Amygdala (tissue), 56 donors: ENCODE results near the gene HAUS7.

ENCODE experiments used
- DNase-seq, 56 donors: peaks; one replicate each; lab custom pipeline; 2025; lab: John Stamatoyannopoulos, UW

Gene HAUS7

DNA sequence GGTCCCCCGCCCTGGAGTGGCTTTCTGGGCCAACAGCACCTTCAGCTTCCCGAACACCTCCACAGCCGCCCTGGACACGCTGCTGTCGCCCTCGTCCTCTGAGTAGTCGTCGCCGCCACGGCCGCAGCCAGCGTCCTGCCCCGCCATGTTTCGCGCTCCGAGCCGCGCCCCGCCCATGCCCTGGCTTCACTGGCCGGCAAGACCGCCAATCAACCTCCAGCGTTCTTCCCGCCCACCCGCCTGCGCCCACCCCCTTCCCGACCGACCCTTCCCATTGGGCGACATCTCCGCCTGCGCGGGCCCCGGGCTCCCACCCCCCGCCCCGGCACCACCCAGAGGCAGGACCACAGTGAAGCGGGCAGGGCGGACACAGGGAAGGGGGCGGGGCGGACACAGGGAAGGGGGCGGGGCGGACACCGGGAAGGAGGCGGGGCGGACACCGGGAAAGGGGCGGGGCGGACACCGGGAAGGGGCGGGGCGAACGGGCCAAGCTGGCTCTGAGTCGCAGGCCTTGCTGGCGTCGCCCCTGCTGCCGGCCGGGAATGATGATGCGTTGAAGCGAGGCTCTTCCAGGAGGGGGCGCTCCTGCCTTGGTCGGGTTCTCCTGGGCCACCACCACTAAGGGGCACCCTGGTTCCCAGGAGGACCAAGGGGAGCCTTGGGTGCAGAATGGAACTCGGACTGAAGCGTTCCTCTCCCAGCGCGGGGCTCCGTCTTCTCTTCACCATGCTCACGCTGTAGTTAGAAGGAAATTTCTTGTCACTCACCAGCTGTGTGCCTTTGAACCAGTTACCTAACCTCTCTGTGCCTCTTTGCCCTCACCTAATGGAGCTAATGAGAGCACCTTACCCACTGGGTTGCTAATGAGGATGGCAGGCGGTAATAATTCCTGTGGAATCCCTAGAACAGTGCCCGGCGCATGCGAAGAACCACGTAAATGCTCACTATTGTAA, at the start of gene HAUS7:
HAUS7 (minus strand) TSS at position 166 of the 953 bp plus-strand sequence; CDS start at position 147, 19 bp downstream.
- peak; percentile 10 to 96 (median 86) for DNase-seq

DNA sequence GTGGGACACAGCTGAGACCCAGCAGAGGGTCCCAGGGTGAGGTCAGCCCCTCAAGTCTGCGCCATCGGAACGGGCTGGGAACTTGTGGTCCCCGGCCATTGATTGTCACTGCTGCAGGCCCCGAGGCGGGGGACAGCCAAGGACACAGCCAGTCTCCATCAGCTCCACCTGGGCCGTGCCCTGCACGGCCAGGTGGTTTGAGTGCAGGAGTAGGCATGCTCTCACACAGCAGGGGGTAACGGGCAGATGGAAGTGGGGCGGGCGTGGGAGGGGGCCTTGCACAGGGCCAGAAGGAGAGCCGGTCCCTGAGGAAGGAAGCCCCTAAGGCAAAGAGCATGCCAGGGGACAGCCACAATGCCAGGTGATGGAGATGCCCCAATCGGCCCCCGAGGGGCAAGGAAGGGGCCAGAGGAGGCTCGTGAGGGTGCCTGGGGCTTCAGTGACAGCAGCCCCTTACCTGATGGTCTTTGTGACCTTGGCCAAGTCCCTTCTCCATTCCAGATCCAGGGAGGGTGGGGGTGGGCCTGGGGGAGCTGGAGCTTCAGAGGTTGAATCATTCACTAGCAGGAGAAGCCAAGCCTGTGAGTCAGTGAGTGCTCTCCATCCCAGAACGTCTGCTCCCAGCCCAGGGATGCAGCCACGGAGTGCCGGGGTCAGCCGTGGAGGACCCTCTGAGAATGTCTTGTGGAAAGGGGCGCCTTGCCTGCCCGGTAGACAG, 49.4 kb upstream of the HAUS7 start:
- no peak for DNase-seq

DNA sequence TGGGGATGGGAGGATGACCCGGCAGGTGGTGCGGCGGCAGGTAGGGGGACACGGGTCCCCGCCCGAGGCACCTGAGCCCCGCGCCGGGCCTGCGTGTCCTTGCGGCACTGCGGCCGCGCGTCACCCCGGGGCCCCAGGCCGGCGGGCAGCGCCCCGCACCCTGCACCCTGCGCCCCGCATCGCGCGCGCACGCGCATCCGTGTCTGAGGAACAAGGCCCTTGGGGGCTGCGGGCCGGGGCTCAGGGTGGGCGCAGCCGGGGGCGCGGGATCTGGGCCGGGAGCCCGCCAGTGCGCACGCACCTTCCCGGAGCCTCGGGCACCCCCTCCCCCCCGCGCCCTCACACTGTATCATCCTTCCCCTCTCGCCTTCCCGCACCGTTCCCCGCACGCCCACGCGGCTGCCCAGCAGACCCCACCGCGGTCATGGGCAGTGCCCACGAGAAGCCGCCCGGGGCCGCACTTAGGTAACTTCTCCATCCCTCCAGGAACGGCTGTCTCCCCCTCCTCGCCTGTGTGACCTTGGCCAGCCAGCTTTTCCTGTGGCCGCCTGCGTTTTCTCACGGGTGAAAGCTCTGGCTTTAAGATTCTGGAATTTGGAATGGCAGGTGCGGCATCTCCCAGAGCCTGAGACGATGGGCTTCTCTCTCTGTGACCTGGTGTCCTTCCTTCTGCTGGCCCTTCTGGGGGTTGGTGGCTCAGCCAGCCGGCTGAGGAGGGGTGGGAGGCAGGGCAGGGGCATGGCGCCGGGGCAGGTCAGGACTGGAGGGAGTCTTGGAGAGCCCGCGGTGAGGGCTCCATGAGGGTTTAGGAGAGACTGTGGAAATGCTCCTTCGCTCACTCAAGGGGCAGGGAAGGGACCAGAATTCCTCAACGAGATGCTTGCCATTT, 47.8 kb upstream of the HAUS7 start:
- no peak for DNase-seq

DNA sequence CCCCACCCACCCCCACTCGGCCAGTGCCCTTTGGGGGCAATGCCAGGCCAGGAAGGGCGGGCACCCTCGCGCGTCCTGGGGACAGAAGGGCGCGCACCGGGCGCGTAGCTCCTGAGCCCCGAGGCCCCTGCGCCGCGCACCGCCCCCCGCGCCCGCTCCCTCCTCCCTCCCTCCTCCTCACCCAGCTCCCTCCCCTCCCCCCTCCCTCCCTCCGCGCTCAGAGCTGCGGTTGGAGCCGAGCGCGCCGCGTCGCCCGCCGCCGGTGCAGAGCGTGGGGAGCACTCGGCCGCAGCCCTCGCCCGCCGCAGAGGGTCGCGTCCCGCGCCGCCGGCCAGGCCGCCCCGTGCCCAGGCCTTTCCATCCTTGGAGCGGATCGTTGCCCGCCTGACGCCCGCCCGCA, 47.0 kb upstream of the HAUS7 start, which contains the start of gene ATP2B3:
ATP2B3 (plus strand) TSS at position 220 of the 400 bp plus-strand sequence. CDS start 18,606 bp downstream, outside the sequence.
- DNase-seq = no peak

DNA sequence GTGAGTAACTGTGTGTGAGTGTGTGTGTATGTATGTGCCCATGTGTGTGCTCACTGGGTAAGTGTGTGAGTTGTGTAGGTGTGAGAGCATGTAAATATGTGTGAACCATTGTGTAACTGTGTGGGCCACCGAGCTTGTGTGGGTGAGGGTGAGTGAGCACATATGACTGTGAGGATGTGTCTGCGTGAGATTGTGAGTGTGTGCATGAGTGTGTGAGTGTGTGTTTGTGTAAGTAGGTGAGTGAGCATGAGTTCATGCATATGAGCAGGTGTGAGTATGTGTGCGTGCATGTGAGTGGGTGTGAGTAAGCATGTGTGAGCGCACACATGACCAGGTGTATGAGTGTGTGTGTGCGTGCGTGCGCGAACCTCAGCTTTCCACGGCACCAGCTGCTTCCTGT, 45.7 kb upstream of the HAUS7 start:
- no peak for DNase-seq

DNA sequence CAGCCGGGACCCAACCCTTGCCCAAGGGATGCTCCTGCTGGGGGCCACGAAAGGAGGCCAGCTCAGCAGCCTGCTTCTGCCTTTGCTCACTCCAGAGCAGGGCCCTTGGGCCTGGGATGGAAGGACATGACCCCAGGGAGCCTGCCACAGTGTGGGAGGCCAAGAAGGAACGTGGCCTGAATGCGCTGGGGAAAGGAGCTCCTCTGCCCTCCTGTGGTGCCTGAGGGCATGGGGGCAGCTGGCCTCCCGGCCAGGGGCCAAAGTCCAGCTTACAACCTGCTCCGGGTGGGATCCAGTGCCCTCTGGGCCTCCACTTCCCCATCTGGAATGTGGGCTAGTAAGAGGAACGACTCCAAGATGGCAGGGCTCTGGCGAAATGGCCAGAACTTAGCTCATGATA, 45.1 kb upstream of the HAUS7 start:
- no peak for DNase-seq

DNA sequence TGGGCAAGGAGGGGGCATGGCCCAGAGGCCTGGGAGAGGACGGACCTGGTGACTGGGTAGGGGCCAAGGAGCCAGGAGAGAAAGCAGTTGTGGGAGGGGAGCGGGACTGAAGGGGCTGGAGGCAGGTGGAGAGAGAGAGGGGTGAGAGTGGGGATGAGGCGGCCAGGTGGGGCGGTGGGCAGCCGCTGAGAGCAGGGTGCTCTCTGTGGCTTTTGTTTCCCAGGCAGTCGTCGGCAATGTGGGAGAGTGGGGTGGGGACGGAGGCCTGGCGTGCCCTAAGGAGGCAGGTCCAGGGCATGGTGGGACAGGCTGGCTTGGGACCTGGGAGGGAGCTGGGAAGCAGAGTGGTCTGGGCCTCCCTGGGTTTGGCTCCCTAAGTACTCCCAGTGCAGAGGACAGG, 43.9 kb upstream of the HAUS7 start:
- no peak for DNase-seq

DNA sequence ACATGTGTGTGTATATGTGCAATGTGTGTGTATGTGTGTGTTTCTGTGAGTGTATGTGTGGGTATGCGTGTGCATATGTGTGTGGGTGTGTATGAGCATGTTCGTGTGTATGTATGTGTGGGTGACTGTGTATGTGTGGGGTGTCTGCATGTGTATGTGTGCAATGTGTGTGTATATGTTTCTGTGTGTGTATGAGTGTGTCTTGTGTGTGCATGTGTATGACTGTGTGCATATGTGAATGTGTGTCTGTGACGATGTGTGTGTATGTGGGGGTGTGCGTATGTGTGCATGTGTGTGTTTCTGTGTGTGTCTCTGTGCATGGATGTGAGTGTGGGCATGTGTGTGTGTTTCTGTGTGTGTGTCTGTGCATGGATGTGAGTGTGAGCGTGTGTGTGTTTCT, 42.9 kb upstream of the HAUS7 start:
- DNase-seq = no peak

DNA sequence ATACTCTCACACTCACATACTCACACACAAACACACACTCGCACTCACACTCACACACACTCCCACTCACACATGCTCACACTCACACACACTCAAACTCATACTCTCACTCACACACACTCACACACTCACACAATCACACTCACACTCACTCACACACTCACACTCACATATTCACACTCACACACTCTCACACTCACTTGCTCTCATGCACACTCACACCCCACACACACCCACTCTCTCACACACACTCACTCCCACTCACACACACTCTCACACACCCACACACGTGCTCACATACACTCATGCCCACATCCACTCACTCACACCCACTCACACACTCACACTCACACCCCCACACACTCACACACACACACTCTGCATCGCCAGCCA, 42.1 kb upstream of the HAUS7 start:
- DNase-seq = no peak

DNA sequence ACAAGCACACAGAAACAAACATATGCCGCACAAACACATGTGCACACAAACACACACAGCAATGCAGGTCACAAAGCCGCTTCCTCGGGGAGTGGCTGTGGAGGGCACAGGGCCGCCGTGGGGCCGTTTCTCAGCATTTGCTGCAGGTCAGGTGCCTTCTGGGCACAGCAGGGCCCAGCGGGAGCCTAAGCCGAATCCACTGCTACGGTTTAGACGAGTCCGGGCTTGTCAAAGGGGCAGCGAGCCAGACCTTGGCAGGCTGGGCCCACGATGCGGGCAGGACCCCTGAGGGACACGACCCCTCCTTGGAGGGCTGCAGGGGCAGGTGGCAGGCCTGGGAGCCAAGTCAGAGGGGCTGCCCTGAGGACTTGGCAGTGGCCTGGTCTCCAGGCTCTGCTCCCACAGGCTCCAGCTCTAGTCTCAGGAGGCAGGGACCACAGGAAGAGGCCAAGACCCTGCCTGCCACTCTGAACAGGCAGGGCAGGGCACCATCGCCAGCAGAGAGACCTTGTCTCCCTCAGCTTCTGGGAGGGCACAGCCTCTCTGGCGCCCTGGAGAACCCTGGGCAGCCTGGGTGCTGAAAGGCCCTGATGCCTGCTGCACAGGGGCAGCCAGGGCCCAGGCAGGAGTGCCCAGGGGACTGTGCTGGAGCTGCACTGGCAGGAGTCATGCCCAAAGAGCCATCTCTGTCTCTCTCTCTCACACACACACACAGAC, 41.6 kb upstream of the HAUS7 start:
- DNase-seq = no peak

DNA sequence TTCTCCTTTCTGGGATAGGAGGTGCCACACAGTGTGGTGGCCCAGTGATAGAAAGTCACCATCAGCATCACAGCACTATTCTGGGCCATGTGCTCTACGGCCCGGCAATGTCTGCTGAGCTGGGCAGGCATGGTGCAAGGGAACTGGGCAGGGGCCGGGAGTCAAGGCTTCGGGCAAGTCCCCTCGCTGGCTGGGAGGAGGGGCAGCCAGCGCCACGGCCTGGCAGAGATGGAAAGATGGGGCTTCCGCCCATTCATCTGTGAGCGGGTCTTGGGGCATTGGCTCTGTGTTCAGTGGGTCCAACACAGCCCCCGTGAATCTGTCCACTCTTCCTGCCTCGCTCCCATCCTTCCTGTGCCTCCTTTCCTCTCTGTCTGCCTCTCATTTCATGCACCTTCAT, 40.0 kb upstream of the HAUS7 start:
- DNase-seq = no peak

DNA sequence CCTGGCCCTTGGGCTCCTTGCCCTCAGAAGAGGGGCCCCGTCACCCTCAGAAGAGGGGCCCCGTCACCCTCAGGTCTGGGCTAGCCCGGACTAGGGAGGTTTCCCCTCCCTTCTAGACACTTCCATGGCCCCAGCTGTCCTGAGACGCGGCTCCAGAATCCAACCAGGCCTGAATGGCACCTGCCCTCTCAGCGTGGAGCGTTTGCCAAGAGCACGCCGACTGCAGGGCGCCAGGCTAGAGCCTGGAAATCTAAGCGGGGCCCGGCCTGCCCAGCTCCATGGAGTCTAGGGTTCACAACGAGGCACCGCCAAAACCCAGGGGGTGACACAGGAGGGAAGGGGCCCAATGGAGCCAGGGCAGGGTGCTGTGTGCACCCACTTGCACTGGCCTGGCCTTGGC, 39.2 kb upstream of the HAUS7 start:
- no peak for DNase-seq

DNA sequence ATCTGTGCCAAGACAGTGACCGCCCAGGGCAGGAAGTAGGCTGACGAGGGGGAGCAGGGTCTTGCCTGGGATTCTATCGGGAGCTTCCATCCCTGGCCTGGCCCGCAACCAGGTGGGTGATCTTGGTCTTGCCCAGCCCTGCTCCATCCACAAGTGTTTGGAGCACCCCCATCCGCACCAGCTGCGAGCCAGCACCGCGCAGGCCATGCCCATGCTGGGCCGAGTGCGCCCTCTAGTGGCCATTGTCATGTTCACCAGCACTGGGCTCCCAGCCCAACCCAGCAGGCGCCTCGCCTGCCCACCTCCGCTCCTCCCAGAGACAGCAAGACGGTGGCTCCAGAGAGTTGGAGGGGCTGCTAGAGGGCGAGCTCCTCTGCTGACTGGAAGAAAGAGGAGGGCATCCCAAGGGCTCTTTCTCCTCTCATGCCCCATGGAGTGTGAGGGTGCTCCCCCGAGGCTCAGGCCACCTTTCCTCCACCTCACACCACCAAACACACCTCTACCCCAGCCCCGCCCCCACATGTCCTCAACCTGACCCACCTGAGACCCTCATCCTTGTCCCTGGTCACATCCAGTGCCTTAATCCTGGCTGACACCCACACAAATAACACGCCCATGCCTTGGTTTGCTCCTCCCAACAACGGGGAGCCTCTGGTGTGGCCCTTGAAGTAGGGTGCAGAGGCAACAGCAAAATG, 37.3 kb upstream of the HAUS7 start:
- peak in 55 of 56 donors; percentile 2 to 88 (median 55) for DNase-seq

DNA sequence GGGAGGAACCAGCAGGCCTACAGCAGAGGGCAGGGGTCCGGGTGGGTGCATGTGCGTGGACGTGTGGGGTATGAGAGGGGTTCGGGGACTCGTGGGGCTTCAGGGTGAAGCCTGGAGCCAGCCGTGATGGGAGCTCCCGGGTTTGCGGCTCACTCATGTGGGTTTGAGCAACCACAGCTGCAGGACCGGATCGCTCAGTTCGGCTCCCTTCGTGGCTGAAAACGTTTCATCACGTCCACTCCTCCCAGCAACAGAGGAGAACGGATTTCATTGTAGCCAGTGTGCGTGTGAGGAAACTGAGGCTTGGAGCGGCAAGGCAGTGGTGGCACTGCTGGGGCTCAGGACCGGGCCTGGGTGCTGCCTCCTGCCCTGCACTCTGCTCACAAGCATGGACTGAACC, 35.0 kb upstream of the HAUS7 start:
- DNase-seq = no peak

DNA sequence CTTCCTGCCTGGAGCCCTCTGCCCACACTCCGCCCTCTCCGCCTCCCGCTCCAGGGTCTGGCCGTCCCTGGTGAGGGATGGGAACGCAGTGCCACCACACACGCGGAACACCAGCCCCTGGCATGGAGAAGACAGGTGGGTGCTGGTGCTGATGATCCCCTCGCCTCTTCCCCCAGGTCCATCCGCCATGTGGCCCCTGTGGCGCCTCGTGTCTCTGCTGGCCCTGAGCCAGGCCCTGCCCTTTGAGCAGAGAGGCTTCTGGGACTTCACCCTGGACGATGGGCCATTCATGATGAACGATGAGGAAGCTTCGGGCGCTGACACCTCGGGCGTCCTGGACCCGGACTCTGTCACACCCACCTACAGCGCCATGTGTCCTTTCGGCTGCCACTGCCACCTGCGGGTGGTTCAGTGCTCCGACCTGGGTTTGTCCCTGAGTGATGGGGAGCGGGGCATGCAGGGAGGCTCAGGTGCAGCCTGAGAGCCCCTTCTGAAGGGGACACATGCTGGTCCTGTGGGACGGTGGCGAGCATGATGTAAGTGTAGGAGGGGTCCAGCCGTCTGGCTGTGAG, 34.2 kb upstream of the HAUS7 start:
- DNase-seq = no peak

DNA sequence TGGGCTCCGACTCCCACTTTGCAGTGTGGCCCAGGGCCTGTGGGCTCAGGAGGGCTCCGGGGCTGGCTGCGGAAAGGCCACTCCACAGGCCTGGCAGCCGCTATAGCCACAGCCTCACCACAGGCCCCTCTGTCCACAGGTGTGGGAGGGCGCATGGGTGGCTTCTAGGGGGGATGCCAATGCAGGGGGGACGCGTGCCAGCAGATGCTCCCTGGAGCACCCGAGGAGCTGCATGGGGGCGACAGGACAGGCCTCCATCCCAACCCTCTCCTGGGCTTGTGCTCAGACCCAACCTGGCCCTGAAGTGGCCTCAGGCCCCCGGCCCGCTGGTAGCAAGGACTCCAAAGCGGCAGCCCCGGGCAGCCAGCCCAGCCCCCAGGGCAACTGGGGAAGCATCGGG, 32.4 kb upstream of the HAUS7 start:
- DNase-seq = no peak

DNA sequence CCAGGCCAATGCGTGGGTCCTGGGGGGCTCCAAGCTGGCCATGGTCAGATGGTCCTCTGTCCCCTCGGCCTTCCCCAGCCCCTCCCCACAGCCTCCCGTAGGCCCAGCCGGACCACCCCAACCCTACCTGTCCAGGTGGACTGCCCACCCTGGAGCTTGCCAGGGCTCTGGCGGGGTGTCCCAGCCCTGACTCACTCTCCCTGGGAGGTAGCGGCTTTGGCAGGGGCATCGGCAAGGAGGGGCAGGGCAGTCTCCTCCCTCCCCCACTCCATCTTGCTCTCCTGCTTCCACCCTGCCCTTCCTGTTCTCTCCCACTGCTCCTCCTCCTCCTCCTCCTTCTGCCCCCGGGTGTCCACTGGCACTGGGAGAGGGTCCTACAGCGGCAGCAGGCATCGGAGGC, 31.8 kb upstream of the HAUS7 start:
- no peak for DNase-seq

DNA sequence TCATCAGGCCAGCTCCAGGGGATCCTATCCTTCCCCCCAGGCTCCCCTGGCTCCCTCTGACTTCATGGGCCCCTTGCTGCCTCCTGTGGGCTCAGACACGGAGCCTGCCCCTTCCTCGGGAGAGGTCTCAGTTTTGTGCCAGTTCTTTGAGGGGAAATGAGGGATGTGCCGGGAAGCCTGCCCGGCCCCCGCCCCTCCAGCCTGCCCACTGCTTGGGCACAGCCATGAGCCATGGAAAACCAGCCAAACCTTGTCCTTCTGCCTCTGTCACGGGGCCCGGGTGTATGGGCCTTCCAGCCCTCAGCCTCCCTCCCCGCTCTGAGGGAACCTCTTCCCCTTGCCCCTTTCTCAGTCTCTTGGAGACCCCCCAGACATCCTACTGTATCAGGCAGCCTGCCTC, 31.2 kb upstream of the HAUS7 start:
- peak in 23 of 56 donors; percentile 3 to 55 (median 22) for DNase-seq
